Right atrium auricular region (tissue), 2 donors: Measurements from ENCODE around the gene DGCR6L. TPM values are rescaled to one million over a fixed set of nuclear protein-coding genes. Genes with fewer than 3 reads are reported as not detected.
"Not testable (repeated sequence)": the region's sequence is repeated elsewhere in the genome, so short reads cannot be mapped to it uniquely, and the experiment has no call there.

Experiments
- DNase-seq: peaks from one replicate; pipeline ENCODE4 v3.0.0-alpha.2; 2019; ENCODE audit warnings: low spot score
- H3K27ac ChIP-seq, 2 donors: fragments of 200-600 bp; sonication (generic); 1 replicate in 1 of 2; 2 replicates in 1 of 2; pipeline ENCODE4 v1.5.1; 2016 to 2019
- H3K27me3 ChIP-seq, 2 donors: fragments of 200-600 bp; sonication (generic); one replicate each; pipeline versions ENCODE4 v1.5.1 to v1.6.0; 2017 to 2019
- H3K36me3 ChIP-seq: fragments of 200-600 bp; sonication (generic); one replicate; pipeline ENCODE4 v1.5.1; 2016
- H3K4me1 ChIP-seq, 2 donors: fragments of 200-600 bp; sonication (generic); one replicate each; pipeline versions ENCODE4 v1.5.1 to v1.6.0; 2017 to 2019
- H3K4me3 ChIP-seq, 2 donors: fragments of 200-600 bp; sonication (generic); 1 replicate in 1 of 2; 2 replicates in 1 of 2; pipeline ENCODE4 v1.5.1; 2017 to 2019; ENCODE audit warnings: mild to moderate bottlenecking in 1 of 2, moderate library complexity in 1 of 2
- H3K9me3 ChIP-seq, 2 donors: fragments of 200-600 bp; sonication (generic); one replicate each; pipeline ENCODE4 v1.5.1; 2019
- total RNA-seq, 2 donors: library from RNA; depleted of rRNA; stranded (reverse); fragments of >200 nt; gene quantifications; one replicate each; pipeline ENCODE4 v1.1.0, GENCODE V29; 2016
- TF ChIP-seq, protein P1 (sequence below), 2 donors: fragments of 200-600 bp; sonication (generic); IDR thresholded peaks; one replicate each; pipeline ENCODE4 v1.5.1; 2019; ENCODE audit warnings: antibody characterized with exemption in 2 of 2

Gene DGCR6L
- total RNA-seq, 2 donors from 2014 or later, result 60.4 to 64.3 TPM

DNA sequence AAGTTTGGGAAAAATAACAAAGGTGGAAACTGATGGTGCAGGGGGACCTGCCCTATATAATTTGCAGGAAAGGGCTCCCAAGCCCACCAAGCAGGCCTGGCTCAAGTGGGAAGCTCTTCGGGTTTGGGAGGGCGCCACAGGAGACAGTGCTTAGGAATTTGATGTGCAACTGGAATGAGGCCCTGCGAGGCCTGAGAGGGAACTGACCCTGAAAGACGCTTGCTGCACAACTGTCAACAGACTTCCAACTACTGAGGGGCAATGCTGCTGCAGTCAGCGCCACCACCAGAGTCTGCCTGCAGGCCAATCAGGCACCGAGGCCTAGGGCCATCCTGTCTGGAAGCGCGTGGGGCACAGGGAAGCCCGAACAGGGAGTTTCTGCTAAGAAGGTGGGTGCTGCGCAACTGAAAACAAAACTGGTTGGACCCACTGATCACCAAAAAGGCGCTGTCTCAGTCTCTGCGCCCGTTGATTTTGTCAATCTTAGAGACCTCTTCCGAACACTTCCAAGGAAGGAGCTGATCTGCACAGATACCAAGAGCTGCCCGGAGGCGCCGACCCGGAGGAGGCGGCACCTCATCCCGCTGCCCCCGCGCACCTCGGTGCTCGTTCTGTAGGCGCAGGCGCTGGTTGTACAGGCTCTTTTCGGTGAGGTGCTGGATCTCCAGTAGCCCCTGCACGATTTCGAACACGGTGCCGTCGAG is 667 bp downstream of the DGCR6L start:
- Histone ChIP-seq H3K4me3 (peak overlapping the region; percentile 77 to 92), H3K27me3 (no peaks in the 10 kb centered on the region), H3K9me3 (no peaks in the 10 kb centered on the region), H3K36me3 (no peaks in the 10 kb centered on the region), H3K27ac (peak overlapping the region; percentile 92), H3K4me1 (peaks cover 0 to 43% of the 10 kb centered on the region in 2 donors)
- TF ChIP-seq, protein P1, sequence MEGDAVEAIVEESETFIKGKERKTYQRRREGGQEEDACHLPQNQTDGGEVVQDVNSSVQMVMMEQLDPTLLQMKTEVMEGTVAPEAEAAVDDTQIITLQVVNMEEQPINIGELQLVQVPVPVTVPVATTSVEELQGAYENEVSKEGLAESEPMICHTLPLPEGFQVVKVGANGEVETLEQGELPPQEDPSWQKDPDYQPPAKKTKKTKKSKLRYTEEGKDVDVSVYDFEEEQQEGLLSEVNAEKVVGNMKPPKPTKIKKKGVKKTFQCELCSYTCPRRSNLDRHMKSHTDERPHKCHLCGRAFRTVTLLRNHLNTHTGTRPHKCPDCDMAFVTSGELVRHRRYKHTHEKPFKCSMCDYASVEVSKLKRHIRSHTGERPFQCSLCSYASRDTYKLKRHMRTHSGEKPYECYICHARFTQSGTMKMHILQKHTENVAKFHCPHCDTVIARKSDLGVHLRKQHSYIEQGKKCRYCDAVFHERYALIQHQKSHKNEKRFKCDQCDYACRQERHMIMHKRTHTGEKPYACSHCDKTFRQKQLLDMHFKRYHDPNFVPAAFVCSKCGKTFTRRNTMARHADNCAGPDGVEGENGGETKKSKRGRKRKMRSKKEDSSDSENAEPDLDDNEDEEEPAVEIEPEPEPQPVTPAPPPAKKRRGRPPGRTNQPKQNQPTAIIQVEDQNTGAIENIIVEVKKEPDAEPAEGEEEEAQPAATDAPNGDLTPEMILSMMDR (IDR thresholded peaks at IDR 0.05), result no peak
- peak; percentile 55 for DNase-seq

DNA sequence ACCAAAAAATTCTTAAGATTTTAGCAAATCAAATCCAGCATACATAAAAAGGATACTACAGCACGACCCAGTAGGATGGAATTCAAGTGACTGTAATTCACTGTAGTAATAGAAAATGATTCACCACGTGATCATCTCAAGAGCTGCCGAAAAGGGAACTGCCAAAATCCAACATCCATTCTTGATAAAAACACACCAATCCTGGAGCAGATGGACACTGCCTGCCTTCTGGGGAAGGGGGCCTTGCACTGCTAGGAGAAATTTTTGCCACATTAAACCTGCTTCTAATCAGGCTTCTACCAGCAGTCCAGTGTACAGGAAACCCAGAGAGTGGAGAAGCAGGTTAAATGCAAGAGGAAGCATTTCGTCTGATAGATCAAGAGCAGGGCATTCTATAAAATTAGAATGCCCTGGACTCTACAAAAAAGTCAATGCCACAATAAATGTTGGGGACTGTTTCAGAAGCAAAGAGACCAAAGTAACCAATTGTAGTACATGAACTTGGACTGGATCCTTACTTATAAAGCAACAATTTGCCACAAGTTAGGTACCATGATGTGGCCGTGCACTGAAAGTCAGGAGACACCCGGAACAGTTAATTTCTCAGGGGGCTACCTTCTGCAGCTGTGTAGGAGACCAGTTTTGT is 1.7 kb downstream of the DGCR6L start:
- not testable (repeated sequence) for H3K4me3 ChIP-seq, DNase-seq, H3K36me3 ChIP-seq

DNA sequence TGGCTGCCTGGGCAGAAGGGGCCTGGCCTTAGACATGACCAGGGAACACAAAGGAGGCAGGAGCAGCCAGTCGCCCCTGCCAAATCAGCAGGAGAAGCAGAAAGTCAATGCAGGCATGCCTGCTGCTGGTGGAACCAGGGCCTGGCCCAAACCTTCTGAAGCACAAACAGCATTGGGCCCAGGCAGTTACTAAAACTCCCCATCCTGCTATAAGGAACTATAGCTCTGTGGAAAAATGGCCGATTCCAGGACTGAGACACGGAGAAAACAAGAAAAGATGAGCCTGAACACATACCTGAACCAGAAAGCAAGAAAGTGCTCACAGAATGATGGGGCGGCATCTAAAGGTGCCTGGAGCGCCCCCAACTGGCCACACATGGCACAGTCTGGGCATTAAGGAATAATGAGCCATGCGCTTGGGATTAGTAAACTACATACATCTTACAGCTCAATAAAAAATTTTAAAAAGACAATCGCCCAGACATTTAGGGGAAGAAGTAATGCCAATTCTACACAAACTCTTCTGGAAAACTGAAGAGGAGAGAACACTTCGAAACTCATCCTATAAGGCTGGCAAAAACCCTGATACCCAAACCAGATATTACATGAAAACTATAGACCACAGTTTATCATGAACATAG is 2.3 kb downstream of the DGCR6L start:
- H3K36me3 ChIP-seq, H3K4me3 ChIP-seq, H3K9me3 ChIP-seq, H3K27me3 ChIP-seq, H3K27ac ChIP-seq: not testable (repeated sequence)
- H3K4me1 ChIP-seq, result peaks cover 0 to 43% of the 10 kb centered on the region in 2 donors
- DNase-seq, result peak; percentile 43
- TF ChIP-seq, protein P1 (IDR thresholded peaks at IDR 0.05), result peak; percentile 26 to 48

More for the DNA sequence above, 1.7 kb downstream of the DGCR6L start:
- H3K27ac ChIP-seq, H3K27me3 ChIP-seq, H3K9me3 ChIP-seq: not testable (repeated sequence)
- H3K4me1 ChIP-seq, result peaks cover 0 to 43% of the 10 kb centered on the region in 2 donors

DNA sequence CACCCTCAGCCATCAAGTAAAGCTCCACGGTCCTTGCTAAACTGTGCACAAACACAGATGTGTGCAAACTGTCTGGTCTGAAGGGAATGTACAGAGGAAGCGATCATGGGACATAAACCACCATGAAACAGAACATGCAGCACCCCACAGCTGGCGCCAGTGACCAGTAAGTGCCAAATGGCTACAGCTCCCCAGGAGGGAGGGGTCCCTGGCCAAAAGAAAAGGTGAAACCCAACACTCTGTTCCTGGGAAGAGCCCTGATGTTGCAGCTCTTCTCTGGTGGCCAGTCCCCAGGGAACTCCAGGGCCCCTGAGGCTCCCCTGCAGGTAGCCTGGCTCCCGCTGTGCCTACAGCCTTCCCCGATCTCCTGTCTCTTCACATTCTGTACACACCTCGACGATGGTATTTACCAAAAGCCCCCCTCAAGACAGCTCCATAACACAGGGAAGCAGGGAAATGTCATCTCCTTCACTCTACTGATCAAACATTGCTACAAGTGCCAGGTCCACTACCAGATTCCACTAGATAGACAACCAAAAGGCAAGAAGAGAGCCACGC is 2.9 kb downstream of the DGCR6L start:
- DNase-seq, result no peak
- H3K9me3 ChIP-seq, result no peaks in the 10 kb centered on the region
- H3K4me1 ChIP-seq, result peaks cover 0 to 38% of the 10 kb centered on the region in 2 donors
- no peaks in the 10 kb centered on the region for H3K36me3 ChIP-seq
- H3K4me3 ChIP-seq, result no peak overlapping the region
- H3K27me3 ChIP-seq, result no peaks in the 10 kb centered on the region
- H3K27ac ChIP-seq, result no peak overlapping the region
- TF ChIP-seq, protein P1 (IDR thresholded peaks at IDR 0.05), result no peak

DNA sequence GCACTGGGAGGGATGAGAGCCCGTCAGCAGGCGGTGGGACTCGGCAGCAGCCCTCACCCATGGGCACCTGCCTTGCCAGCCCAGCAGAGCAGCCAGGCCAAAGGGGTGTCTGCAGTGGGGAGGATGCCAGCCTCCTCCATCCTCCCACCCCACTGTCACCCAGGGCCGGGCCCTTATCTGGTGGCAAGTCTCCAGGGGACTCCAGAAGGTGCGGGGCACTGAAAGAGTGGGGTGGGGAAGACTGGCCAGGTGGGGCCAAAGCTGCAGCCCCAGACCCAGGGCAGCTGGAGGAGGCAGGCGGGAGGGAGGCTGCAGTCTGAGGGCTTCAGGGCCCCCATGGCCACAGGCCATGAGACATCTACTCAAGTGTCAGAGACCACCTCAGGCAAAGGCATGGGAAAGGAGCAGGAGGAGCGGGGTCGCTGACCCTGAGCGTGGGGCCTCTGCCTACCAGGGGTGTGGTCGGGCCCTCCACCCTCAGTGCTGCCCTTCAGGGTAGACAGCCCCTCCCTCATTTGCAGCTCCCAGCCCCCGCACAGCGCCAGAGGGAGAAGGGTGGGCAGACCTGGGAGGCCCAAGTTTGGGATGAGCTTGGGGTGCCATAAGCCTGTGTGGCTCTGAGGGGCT is 3.5 kb downstream of the DGCR6L start:
- peak; percentile 28 for DNase-seq
- peaks cover 0 to 32% of the 10 kb centered on the region in 2 donors for H3K4me1 ChIP-seq
- H3K9me3 ChIP-seq, result no peaks in the 10 kb centered on the region
- no peaks in the 10 kb centered on the region for H3K36me3 ChIP-seq
- no peak overlapping the region for H3K4me3 ChIP-seq
- H3K27me3 ChIP-seq, result no peaks in the 10 kb centered on the region
- TF ChIP-seq, protein P1 (IDR thresholded peaks at IDR 0.05), result no peak
- no peak overlapping the region for H3K27ac ChIP-seq
